HepG2 (cell line): Measurements from ENCODE around the gene ATP11A. TPM values are rescaled to one million over a fixed set of nuclear protein-coding genes. Genes with fewer than 3 reads are reported as not detected.
A peak's percentile ranks its signal among the peaks of the same experiment; 100 is the strongest.

ENCODE experiments used
- ATF3 ChIP-seq: sonication (generic); formaldehyde crosslinking; IDR thresholded peaks from 2 replicates; pipeline ENCODE4 v1.4.0; 2020; ENCODE audit warnings: missing genetic modification reagents
- ATRX ChIP-seq: sonication (generic); formaldehyde crosslinking; IDR thresholded peaks from 2 replicates; pipeline ENCODE4 v1.4.0; 2020; ENCODE audit warnings: missing genetic modification reagents, borderline replicate concordance
- FOXM1 ChIP-seq: sonication (generic); formaldehyde crosslinking; IDR thresholded peaks from 2 replicates; pipeline ENCODE4 v1.5.0; 2020; ENCODE audit warnings: missing genetic modification reagents
- HIC2 ChIP-seq: sonication (generic); formaldehyde crosslinking; IDR thresholded peaks from 2 replicates; pipeline ENCODE4 v1.9.0; 2022; ENCODE audit warnings: low read depth, missing genetic modification reagents
- HNF4A ChIP-seq: sonication (generic); formaldehyde crosslinking; IDR thresholded peaks from 2 replicates; pipeline ENCODE4 v1.4.0; 2020; ENCODE audit warnings: missing genetic modification reagents
- PLRG1 ChIP-seq: fragments of 450-650 bp; conservative IDR thresholded peaks from 2 replicates; pipeline ENCODE4 v1.6.1; 2016
- POLR2AphosphoS5 ChIP-seq: IDR thresholded peaks from 2 replicates; pipeline ENCODE4 v1.6.1; 2012; ENCODE audit warnings: low read depth, low read length
- REL ChIP-seq: sonication (generic); formaldehyde crosslinking; conservative IDR thresholded peaks from 2 replicates; pipeline ENCODE4 v1.8.0; 2022; ENCODE audit warnings: mild to moderate bottlenecking, missing genetic modification reagents, moderate library complexity
- RNF2 ChIP-seq: fragments of 450-650 bp; conservative IDR thresholded peaks from 2 replicates; pipeline ENCODE4 v1.6.1; 2016; ENCODE audit warnings: low read depth
- SIN3A ChIP-seq: IDR thresholded peaks from 2 replicates; pipeline ENCODE4 v1.6.1; 2011; ENCODE audit warnings: low read depth, mild to moderate bottlenecking, control low read depth, low read length, borderline replicate concordance
- TOE1 ChIP-seq: sonication (generic); formaldehyde crosslinking; IDR thresholded peaks from 2 replicates; pipeline ENCODE4 v1.4.0; 2020; ENCODE audit warnings: mild to moderate bottlenecking, missing genetic modification reagents
- WIZ ChIP-seq: sonication (generic); formaldehyde crosslinking; IDR thresholded peaks from 2 replicates; pipeline ENCODE4 v1.5.1; 2020; ENCODE audit warnings: mild to moderate bottlenecking, missing genetic modification reagents
- YEATS2 ChIP-seq: sonication (generic); formaldehyde crosslinking; IDR thresholded peaks from 2 replicates; pipeline ENCODE4 v1.4.0; 2020; ENCODE audit warnings: missing genetic modification reagents, borderline replicate concordance
- ZBTB1 ChIP-seq: sonication (generic); formaldehyde crosslinking; IDR thresholded peaks from 2 replicates; pipeline ENCODE4 v1.4.0; 2020; ENCODE audit warnings: missing genetic modification reagents, borderline replicate concordance
- ZMAT3 ChIP-seq: sonication (generic); formaldehyde crosslinking; conservative IDR thresholded peaks from 2 replicates; pipeline ENCODE4 v1.7.0; 2021; ENCODE audit warnings: missing genetic modification reagents
- ZNF335 ChIP-seq: sonication (generic); formaldehyde crosslinking; IDR thresholded peaks from 2 replicates; pipeline ENCODE4 v1.4.0; 2020; ENCODE audit warnings: missing genetic modification reagents
- ZNF343 ChIP-seq: sonication (generic); formaldehyde crosslinking; IDR thresholded peaks from 2 replicates; pipeline ENCODE4 v1.4.0; 2020; ENCODE audit warnings: mild to moderate bottlenecking, missing genetic modification reagents
- ZNF850 ChIP-seq: sonication (generic); formaldehyde crosslinking; conservative IDR thresholded peaks from 2 replicates; pipeline ENCODE4 v1.9.0; 2021; ENCODE audit warnings: mild to moderate bottlenecking, missing genetic modification reagents
- polyA plus RNA-seq, 8 experiments: library from polyadenylated mRNA; depleted of rRNA in 3 of 8; stranded (reverse) in 7 of 8; unstranded in 1 of 8; fragments of >200 nt; fragmentation: Illumina TruSeq in 4 of 8; extraction: Trizol in 4 of 8; gene quantifications; 2 replicates each; pipeline versions ENCODE4 v1.2.1 to v1.2.3, GENCODE V29; 2011 to 2016; ENCODE audit warnings: low read depth in 4 of 8, missing spikeins in 1 of 8, mixed read lengths in 1 of 8; ENCODE audit not compliant: insufficient read depth in 1 of 8
- total RNA-seq, 5 experiments: library from RNA; depleted of rRNA; stranded (reverse); fragments of >200 nt; fragmentation: Illumina TruSeq; extraction: Trizol; gene quantifications; 2 replicates each; pipeline ENCODE4 v1.2.3, GENCODE V29; 2016; ENCODE audit warnings: low read depth in 1 of 5
- TF ChIP-seq, protein P1 (sequence below): sonication (generic); formaldehyde crosslinking; IDR thresholded peaks from 2 replicates; pipeline ENCODE4 v1.5.0; 2020; ENCODE audit warnings: mild to moderate bottlenecking, missing genetic modification reagents
- TF ChIP-seq, protein P2 (sequence below): sonication (generic); formaldehyde crosslinking; IDR thresholded peaks from 2 replicates; pipeline ENCODE4 v1.8.0; 2022; ENCODE audit warnings: mild to moderate bottlenecking, missing genetic modification reagents, borderline replicate concordance
- TF ChIP-seq, protein P3 (sequence below): sonication (generic); formaldehyde crosslinking; IDR thresholded peaks from 2 replicates; pipeline ENCODE4 v1.5.1; 2020; ENCODE audit warnings: mild to moderate bottlenecking, missing genetic modification reagents, borderline replicate concordance

ATP11A gene
- total and polyA plus RNA-seq, 2 of the 13 experiments (the other 11 are each of a cell fraction or from before 2014, with no cell fraction given) = 18.4 to 20.1 TPM

GRCh38 chr13:112917737-112918136, 227.9 kb downstream of the ATP11A start (continued):
- no peak for TF ChIP-seq SIN3A
- peak; percentile 86 for TF ChIP-seq HNF4A (CRISPR knock-in tag)
- TF ChIP-seq ZNF335 (CRISPR knock-in tag) = no peak
- TF ChIP-seq ATRX (CRISPR knock-in tag) = no peak
- TF ChIP-seq ATF3 (CRISPR knock-in tag) = no peak
- no peak for TF ChIP-seq FOXM1 (CRISPR knock-in tag)
- no peak for TF ChIP-seq YEATS2 (CRISPR knock-in tag)
- no peak for TF ChIP-seq ZMAT3 (CRISPR knock-in tag)
- no peak for TF ChIP-seq POLR2AphosphoS5
- no peak for TF ChIP-seq HIC2 (CRISPR knock-in tag)
- TF ChIP-seq, protein P1, sequence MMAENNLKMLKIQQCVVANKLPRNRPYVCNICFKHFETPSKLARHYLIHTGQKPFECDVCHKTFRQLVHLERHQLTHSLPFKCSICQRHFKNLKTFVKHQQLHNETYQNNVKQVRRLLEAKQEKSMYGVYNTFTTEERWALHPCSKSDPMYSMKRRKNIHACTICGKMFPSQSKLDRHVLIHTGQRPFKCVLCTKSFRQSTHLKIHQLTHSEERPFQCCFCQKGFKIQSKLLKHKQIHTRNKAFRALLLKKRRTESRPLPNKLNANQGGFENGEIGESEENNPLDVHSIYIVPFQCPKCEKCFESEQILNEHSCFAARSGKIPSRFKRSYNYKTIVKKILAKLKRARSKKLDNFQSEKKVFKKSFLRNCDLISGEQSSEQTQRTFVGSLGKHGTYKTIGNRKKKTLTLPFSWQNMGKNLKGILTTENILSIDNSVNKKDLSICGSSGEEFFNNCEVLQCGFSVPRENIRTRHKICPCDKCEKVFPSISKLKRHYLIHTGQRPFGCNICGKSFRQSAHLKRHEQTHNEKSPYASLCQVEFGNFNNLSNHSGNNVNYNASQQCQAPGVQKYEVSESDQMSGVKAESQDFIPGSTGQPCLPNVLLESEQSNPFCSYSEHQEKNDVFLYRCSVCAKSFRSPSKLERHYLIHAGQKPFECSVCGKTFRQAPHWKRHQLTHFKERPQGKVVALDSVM = no peak
- TF ChIP-seq REL = no peak
- no peak for TF ChIP-seq ZBTB1 (CRISPR knock-in tag)
- TF ChIP-seq WIZ (CRISPR knock-in tag) = no peak
- TF ChIP-seq, protein P2, sequence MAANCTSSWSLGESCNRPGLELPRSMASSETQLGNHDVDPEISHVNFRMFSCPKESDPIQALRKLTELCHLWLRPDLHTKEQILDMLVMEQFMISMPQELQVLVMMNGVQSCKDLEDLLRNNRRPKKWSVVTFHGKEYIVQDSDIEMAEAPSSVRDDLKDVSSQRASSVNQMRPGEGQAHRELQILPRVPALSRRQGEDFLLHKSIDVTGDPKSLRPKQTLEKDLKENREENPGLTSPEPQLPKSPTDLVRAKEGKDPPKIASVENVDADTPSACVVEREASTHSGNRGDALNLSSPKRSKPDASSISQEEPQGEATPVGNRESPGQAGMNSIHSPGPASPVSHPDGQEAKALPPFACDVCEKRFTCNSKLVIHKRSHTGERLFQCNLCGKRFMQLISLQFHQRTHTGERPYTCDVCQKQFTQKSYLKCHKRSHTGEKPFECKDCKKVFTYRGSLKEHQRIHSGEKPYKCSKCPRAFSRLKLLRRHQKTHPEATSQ (CRISPR knock-in tag) = no peak
- no peak for TF ChIP-seq TOE1
- no peak for TF ChIP-seq ZNF850 (CRISPR knock-in tag)
- no peak for TF ChIP-seq PLRG1
- TF ChIP-seq RNF2 = no peak
- TF ChIP-seq, protein P3, sequence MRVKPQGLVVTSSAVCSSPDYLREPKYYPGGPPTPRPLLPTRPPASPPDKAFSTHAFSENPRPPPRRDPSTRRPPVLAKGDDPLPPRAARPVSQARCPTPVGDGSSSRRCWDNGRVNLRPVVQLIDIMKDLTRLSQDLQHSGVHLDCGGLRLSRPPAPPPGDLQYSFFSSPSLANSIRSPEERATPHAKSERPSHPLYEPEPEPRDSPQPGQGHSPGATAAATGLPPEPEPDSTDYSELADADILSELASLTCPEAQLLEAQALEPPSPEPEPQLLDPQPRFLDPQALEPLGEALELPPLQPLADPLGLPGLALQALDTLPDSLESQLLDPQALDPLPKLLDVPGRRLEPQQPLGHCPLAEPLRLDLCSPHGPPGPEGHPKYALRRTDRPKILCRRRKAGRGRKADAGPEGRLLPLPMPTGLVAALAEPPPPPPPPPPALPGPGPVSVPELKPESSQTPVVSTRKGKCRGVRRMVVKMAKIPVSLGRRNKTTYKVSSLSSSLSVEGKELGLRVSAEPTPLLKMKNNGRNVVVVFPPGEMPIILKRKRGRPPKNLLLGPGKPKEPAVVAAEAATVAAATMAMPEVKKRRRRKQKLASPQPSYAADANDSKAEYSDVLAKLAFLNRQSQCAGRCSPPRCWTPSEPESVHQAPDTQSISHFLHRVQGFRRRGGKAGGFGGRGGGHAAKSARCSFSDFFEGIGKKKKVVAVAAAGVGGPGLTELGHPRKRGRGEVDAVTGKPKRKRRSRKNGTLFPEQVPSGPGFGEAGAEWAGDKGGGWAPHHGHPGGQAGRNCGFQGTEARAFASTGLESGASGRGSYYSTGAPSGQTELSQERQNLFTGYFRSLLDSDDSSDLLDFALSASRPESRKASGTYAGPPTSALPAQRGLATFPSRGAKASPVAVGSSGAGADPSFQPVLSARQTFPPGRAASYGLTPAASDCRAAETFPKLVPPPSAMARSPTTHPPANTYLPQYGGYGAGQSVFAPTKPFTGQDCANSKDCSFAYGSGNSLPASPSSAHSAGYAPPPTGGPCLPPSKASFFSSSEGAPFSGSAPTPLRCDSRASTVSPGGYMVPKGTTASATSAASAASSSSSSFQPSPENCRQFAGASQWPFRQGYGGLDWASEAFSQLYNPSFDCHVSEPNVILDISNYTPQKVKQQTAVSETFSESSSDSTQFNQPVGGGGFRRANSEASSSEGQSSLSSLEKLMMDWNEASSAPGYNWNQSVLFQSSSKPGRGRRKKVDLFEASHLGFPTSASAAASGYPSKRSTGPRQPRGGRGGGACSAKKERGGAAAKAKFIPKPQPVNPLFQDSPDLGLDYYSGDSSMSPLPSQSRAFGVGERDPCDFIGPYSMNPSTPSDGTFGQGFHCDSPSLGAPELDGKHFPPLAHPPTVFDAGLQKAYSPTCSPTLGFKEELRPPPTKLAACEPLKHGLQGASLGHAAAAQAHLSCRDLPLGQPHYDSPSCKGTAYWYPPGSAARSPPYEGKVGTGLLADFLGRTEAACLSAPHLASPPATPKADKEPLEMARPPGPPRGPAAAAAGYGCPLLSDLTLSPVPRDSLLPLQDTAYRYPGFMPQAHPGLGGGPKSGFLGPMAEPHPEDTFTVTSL (CRISPR knock-in tag) = 0 out of 2 replicates have a peak, but pooled peaks have one; percentile 4
- no peak for TF ChIP-seq ZNF343 (CRISPR knock-in tag)
